Measurements from ENCODE around the gene NEURL1.

NEURL1 gene

DNA sequence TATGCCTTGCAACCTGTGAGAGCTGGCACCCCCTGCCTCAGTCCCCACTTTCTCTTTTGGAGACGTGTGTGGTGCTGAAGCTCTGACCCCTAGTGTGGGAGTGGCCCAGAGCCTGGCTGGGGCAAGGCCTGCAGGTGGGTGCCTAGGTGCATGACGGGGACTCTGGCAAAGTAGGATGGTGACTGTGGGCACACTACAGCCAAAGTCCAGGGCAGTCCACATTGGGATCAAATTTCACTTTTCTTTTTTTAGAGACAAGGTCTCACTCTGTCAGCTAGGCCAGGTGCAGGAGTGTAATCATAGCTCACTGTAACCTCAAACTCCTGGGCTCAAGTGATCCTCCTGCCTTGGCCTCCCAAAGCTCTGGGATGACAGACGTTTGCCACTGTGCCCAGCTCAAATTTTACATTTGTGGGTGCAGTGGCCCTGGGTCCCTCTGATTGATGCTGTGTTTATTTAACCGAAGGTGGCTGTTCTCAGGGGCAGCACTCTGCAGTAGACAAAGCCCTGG, 52.3 kb downstream of the NEURL1 start:
- DNase-seq (ENCODE audit: low read depth in 3 of 3) = no peak

- DNase-seq (ENCODE audit: low read depth in 3 of 3) = no peak
Measured at GRCh38 chr10:103546401-103546800, 52.9 kb downstream of the NEURL1 start.

- no peak for DNase-seq (ENCODE audit: low read depth in 3 of 3)
Measured at GRCh38 chr10:103547391-103547946, 54.0 kb downstream of the NEURL1 start.

GRCh38 chr10:103548006-103548405, 54.5 kb downstream of the NEURL1 start:
- no peak for DNase-seq (ENCODE audit: low read depth in 3 of 3)

- no peak for DNase-seq (ENCODE audit: low read depth in 3 of 3)
Measured at GRCh38 chr10:103548581-103549348, 55.3 kb downstream of the NEURL1 start.

DNA sequence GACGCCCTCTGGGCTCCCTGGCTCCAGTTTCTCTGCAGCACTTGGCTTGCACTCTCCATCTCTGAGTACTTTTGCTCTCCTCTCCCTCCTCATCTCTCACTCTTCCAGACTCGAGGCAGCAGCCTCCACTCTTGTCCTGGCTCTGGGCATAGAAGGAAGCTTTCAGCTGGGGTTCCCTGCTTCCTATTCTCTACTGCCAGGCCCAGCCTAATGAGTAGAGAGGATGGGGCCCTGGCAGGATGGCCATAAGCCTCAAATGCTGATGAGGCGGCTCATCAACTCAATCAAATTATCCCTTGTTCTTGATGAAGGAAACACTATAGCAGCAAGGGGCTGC, 55.8 kb downstream of the NEURL1 start:
- no peak for DNase-seq (ENCODE audit: low read depth in 3 of 3)

DNA sequence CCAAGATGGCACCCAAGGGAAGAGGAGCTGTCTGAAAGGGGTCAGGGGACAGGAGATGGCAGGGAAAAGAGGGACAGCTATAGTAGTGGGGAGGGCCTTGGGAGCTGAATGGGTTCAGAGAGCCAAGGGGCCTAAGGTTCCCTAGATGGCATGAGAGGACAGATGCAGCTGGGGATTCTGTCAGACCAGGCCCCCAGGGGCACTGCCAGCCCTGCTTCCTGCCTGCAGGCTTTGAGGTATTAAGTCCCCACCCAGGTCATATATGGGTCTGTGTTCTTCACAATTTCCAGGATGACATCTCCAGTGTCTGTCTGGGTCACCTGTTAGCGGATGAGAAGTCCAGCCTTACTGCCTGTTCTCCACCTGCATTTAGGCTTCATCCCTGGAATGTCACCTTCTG, 56.7 kb downstream of the NEURL1 start:
- DNase-seq (ENCODE audit: low read depth in 3 of 3) = no peak

DNA sequence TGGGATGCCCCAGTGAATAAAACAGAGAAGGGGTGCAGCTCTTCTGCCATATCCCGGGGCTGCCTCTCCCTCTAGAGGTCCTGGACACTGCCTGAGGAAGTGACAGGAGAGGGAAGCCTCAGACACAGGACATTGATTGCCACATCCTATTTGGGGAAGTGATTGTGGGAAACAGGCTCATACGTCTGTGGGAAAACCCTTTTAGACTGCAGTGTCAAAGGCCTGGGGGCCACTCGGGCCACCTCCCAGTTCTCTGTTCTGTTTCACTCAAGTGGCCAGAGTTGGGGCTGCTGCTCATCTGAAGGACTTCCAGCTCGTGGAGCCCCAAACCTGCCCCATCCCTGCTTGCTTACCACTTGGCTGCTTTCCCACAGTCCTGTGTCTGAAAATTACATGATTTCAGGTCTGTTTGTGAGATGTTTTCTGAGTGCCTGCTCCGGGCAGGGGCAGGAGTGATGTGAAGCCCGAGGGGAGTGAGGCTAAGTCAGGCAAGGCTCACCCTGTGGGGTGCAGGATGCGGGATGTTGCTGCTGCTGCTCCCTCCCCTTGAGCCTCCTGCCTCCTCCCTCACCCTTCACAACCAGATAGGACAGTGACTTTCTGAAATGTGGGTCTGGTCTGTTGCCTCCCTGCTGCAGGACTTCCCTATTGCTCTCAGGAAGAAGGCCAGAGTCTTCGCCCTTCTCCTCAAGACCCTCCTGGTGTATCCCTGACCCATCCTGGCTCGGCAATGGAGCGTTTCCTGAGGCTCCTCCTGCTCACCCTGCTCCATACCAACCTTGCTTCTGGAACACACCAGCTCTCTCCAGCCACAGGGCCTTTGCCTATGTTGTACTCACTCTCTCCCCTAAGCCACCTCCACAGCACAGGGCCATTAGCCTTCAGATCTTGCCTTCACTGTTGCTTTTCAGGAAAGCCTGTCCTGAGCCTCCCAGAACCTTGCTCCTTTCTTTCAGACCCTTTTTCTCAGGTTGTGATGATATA, 58.4 kb downstream of the NEURL1 start:
- DNase-seq (ENCODE audit: low read depth in 3 of 3) = no peak

DNA sequence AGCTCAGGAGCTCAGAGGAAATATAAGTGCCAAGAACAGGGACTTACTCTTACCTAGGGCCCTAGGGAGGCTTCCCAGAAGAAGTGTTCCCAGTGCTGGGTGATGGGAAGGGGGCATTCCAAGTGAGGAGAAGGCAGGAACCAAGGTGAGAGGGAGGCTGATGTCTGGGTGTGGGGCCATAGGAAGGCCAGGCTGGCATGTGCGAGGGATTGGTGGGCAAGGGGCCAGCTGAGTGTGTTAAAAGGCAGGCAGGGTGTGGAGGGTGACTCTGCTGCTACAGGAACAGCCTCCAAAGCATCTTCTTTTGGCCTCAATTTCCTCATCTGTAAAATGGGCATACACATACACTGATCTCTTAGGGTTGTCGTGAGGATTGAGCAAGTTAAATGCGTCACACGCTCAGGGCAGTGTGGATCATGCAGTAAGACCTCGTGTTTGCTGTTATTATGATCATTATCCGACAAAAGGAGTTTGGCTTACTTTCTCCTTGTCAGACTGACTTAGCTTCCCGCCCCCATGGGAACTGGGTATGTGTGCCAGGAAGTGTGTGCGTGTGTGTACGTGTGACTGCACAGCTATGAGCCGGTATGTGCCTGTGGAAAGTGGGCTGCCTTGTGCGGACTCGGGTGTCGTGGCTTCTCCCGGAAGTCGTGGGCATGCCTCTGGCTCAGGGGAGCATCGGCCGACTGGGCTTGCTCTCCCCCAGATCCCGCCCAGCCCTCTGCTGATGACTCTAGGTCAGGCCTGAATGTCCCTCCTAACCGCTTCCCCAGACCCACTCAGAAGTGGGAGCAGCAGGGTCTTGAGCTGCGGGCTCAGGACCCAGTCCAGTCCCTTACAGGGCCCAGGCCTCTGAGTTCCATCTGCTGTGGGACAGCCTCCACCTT, 59.6 kb downstream of the NEURL1 start:
- no peak for DNase-seq (ENCODE audit: low read depth in 3 of 3)

- DNase-seq (ENCODE audit: low read depth in 3 of 3) = no peak
Measured at GRCh38 chr10:103553743-103554487, 60.4 kb downstream of the NEURL1 start.

- DNase-seq (ENCODE audit: low read depth in 3 of 3) = no peak
Measured at GRCh38 chr10:103554488-103555324, 61.2 kb downstream of the NEURL1 start.

DNA sequence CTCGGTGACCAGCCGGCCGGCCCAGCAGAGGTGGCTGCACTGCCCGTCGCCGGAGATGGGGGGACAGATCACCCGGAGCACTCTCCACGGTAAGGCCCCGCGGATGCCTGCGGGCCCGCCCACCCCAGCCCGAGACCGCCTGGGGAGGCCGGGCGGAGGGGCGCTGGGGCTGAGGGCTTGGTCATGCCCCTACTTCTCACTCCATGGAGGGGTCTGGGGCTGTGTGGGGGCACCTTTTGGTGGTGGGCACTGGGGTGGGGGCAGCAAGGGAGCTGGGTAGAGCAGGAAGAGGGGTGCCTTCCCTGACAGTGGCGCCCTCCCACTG, 61.8 kb downstream of the NEURL1 start:
- no peak for DNase-seq (ENCODE audit: low read depth in 3 of 3)

GRCh38 chr10:103555712-103556111, 62.2 kb downstream of the NEURL1 start:
- no peak for DNase-seq (ENCODE audit: low read depth in 3 of 3)

- no peak for DNase-seq (ENCODE audit: low read depth in 3 of 3)
Measured at GRCh38 chr10:103556383-103557007, 63.0 kb downstream of the NEURL1 start.

GRCh38 chr10:103557455-103557854, 64.0 kb downstream of the NEURL1 start:
- DNase-seq (ENCODE audit: low read depth in 3 of 3) = no peak

GRCh38 chr10:103558911-103559310, 65.4 kb downstream of the NEURL1 start:
- no peak for DNase-seq (ENCODE audit: low read depth in 3 of 3)

DNA sequence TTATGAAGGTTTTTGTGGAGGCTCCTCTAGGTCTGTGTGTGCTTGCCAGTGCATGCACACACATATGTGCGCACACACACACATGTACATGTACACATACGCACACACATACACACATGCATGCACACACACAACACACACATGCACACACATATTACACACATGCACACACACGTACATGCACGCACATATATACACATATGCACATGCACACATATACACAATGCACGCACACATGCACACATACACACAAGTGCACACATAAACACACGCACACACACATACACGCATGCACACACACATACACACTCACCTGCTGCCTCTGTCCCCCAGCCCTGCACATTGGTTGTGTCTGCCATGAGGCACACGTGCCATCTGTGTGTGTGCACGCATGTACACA, 66.3 kb downstream of the NEURL1 start:
- DNase-seq (ENCODE audit: low read depth in 3 of 3) = no peak

DNA sequence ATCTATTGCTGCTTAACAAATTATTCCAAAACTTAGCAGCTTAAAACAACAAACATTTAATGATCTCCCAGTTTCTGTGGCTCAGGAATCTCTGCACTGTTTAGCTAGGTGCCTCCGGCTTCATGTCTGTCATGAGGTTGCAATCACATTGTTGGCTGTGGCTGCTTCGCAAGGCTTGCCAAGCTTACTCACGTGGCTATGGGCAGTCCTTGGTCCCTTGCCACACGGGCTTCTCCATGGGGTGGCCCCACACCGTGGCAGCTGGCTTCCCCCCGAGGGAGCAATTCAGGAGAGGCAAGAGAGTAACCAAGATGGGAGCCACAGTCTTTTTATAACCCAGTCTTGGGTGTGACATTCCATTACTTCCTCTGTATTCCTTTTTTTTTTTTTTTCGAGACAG, 67.4 kb downstream of the NEURL1 start:
- DNase-seq (ENCODE audit: low read depth in 3 of 3) = no peak

DNA sequence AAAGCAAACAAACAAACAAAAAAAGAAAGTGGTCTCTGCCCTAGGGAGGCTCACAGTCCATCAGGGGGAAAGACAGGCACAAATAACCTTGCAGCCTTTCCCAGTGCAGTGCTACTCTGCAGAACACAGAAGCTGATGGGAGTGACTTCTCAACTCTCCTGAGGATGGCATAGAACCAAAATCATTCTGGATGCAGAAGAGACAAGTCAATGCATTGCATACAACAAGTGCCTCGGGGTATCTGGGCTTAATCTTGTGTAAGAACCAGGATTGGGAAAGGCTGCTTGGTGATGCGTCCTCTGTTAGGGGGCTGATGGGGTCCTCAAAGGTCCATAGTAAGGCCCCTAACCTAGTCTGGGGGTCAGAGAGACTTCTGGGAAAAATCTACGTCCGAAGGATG, 68.9 kb downstream of the NEURL1 start:
- no peak for DNase-seq (ENCODE audit: low read depth in 3 of 3)

Data from stimulated activated CD4-positive, alpha-beta T cell treated with anti-CD3 and anti-CD28 coated beads, TNF-alpha, amount 100 ng/mL, for 4 hours (primary cell).